GM23338 (cell line): Measurements from ENCODE around the gene PPP1R36. TPM values are rescaled to one million over a fixed set of nuclear protein-coding genes. Genes with fewer than 3 reads are reported as not detected.

ENCODE experiments used
- ATAC-seq: fragments of 200-7000 bp; cut with Tn5 transposase; 3 replicates; pipeline ENCODE4 v1.9.1; 2020
- DNase-seq: peaks from one replicate; pipeline ENCODE4 v3.0.0-alpha.2; 2015; ENCODE audit warnings: low spot score
- H2AFZ ChIP-seq: fragments of 200-600 bp; sonication (generic); 2 replicates; pipeline ENCODE4 v1.8.0; 2016; ENCODE audit warnings: antibody characterized with exemption, mild to moderate bottlenecking, moderate library complexity
- H3F3A ChIP-seq: fragments of 200-600 bp; sonication (generic); replicated peaks from 2 replicates; pipeline ENCODE4 v1.8.0; 2017; ENCODE audit warnings: antibody characterized with exemption, mixed run types, low read depth
- H3K27ac ChIP-seq: fragments of 200-600 bp; sonication (generic); 2 replicates; pipeline ENCODE4 v1.6.1; 2016; ENCODE audit warnings: low read depth
- H3K27me3 ChIP-seq: fragments of 200-600 bp; sonication (generic); 2 replicates; pipeline ENCODE4 v1.8.0; 2016; ENCODE audit warnings: mild to moderate bottlenecking, mixed run types, moderate library complexity; ENCODE audit not compliant: insufficient read depth
- H3K36me3 ChIP-seq: fragments of 200-600 bp; sonication (generic); 2 replicates; pipeline ENCODE4 v1.8.0; 2016; ENCODE audit warnings: mild to moderate bottlenecking; ENCODE audit not compliant: insufficient read depth
- H3K4me1 ChIP-seq: fragments of 200-600 bp; sonication (generic); 2 replicates; pipeline ENCODE4 v1.8.0; 2016; ENCODE audit warnings: mild to moderate bottlenecking, moderate library complexity; ENCODE audit not compliant: insufficient read depth
- H3K4me2 ChIP-seq: fragments of 200-600 bp; sonication (generic); 2 replicates; pipeline ENCODE4 v1.7.1; 2017; ENCODE audit warnings: mixed run types
- H3K4me3 ChIP-seq: fragments of 200-600 bp; sonication (generic); 2 replicates; pipeline ENCODE4 v1.6.1; 2016; ENCODE audit warnings: mixed run types
- H3K79me2 ChIP-seq: fragments of 200-600 bp; sonication (generic); replicated peaks from 2 replicates; pipeline ENCODE4 v1.8.0; 2017; ENCODE audit warnings: mild to moderate bottlenecking; ENCODE audit not compliant: insufficient read depth
- H3K9me2 ChIP-seq: fragments of 200-600 bp; sonication (generic); 2 replicates; pipeline ENCODE4 v1.8.0; 2017; ENCODE audit not compliant: insufficient read depth
- H4K20me1 ChIP-seq: fragments of 200-600 bp; sonication (generic); replicated peaks from 2 replicates; pipeline ENCODE4 v1.8.0; 2017; ENCODE audit warnings: mild to moderate bottlenecking; ENCODE audit not compliant: insufficient read depth
- H3K27ac Mint-ChIP-seq: 2 replicates; pipeline ENCODE4 v1.8.0; 2020; ENCODE audit warnings: inconsistent platforms, mild to moderate bottlenecking, moderate library complexity, mixed read lengths
- H3K27me3 Mint-ChIP-seq: 3 replicates; pipeline ENCODE4 v1.8.0; 2022; ENCODE audit warnings: low read depth, mild to moderate bottlenecking, moderate library complexity, mixed read lengths, inconsistent platforms; ENCODE audit not compliant: insufficient read depth, poor library complexity
- H3K36me3 Mint-ChIP-seq: 3 replicates; pipeline ENCODE4 v1.8.0; 2021; ENCODE audit warnings: low read depth, mild to moderate bottlenecking, inconsistent platforms, moderate library complexity, mixed read lengths
- H3K4me1 Mint-ChIP-seq: 3 replicates; pipeline ENCODE4 v1.8.0; 2020; ENCODE audit warnings: mild to moderate bottlenecking, inconsistent platforms, mixed read lengths
- H3K4me3 Mint-ChIP-seq: 3 replicates; pipeline ENCODE4 v1.8.0; 2021; ENCODE audit warnings: moderate library complexity, mild to moderate bottlenecking, inconsistent platforms, mixed read lengths
- H3K9me3 Mint-ChIP-seq: 3 replicates; pipeline ENCODE4 v1.8.0; 2020; ENCODE audit warnings: moderate library complexity, mild to moderate bottlenecking, inconsistent platforms, mixed read lengths
- CREB1 ChIP-seq: fragments of 250-450 bp; sonication (Bioruptor Pico); IDR thresholded peaks from 2 replicates; pipeline ENCODE4 v1.5.0; 2020; ENCODE audit warnings: low read depth, mild to moderate bottlenecking, moderate library complexity
- EZH2 ChIP-seq: fragments of 200-600 bp; sonication (generic); IDR thresholded peaks from one replicate; pipeline ENCODE4 v1.8.0; 2017; ENCODE audit warnings: antibody characterized with exemption, mild to moderate bottlenecking, low read depth; ENCODE audit not compliant: unreplicated experiment
- JUNB ChIP-seq: IDR thresholded peaks from one replicate; pipeline ENCODE4 v1.6.1; 2016; ENCODE audit warnings: antibody characterized with exemption; ENCODE audit not compliant: unreplicated experiment
- POLR2AphosphoS5 ChIP-seq: IDR thresholded peaks from 2 replicates; pipeline ENCODE4 v1.6.1; 2016; ENCODE audit warnings: antibody characterized with exemption, low read depth
- STAT1 ChIP-seq: IDR thresholded peaks from one replicate; pipeline ENCODE4 v1.6.1; 2016; ENCODE audit warnings: antibody characterized with exemption; ENCODE audit not compliant: unreplicated experiment
- ZNF331 ChIP-seq: fragments of 250-450 bp; sonication (Bioruptor Pico); IDR thresholded peaks from 2 replicates; pipeline ENCODE4 v1.5.0; 2020; ENCODE audit warnings: low read depth, mild to moderate bottlenecking, moderate library complexity
- polyA plus RNA-seq: library from polyadenylated mRNA; unstranded; fragments of >200 nt; fragmentation: Nextera tagmentation; extraction: Ambion mirVana; gene quantifications from 2 replicates; pipeline ENCODE4 v1.2.1, GENCODE V29; 2016
- total RNA-seq: library from RNA; depleted of rRNA; stranded (reverse); fragments of >200 nt; shearing (Covaris generic); gene quantifications from 2 replicates; pipeline ENCODE4 v1.2.3, GENCODE V29; 2014
- TF ChIP-seq, protein P1 (sequence below), 2 experiments: fragments of 200-600 bp in 1 of 2; sonication (generic) in 1 of 2; conservative IDR thresholded peaks; 2 replicates each; pipeline versions ENCODE4 v1.5.1 to v1.6.1; 2016 to 2017; ENCODE audit warnings: antibody characterized with exemption in 2 of 2, low read depth in 2 of 2, mild to moderate bottlenecking in 2 of 2, moderate library complexity in 1 of 2
- TF ChIP-seq, protein P2 (sequence below): IDR thresholded peaks from 2 replicates; pipeline ENCODE4 v1.6.1; 2016; ENCODE audit warnings: antibody characterized with exemption

Gene PPP1R36
- total and polyA plus RNA-seq, 2 experiments from 2014 or later: 0.42 to 1.4 TPM

DNA sequence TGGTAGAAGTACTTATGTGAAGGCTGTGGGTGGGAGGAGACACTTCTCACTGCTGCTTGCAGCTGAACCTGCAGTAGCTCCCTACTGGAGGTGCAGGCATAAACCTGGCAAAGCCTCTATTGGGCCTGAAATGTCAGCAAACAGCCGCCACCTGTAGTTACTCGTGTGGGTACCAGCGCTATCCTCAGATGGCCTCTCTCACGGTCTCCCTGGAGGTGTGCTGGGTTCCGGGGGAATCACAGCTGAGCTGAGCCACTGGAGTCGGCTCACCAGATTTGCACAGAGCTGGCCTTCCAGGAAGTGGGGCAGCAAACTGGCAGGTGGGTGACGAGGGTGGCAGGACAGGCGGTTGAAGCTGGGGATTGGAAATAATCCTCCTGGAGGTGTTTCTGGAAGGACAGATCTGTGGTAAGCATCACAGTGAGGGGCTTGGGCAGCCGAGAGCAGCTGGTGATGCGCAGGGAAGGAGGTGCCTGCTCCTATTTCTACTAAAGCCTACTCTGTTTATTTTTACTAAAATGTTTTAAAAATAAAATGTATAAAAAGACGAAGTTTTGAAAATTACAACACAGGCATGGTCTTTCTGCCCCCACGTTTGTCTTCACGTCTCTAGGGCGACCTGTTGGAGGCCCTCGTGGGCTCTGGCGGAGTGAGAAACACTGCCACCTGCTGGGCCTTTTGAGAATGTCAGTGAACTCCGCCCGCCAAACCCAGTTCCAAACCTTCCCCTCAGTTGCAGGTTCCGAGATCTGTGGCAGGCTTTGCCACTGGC is 86.6 kb downstream of the PPP1R36 start:
- Histone ChIP-seq H2AFZ (peak overlapping the region; percentile 93), H3K79me2 (no peaks in the 10 kb centered on the region), H3K9me2 (no peaks in the 10 kb centered on the region; the same call in 1 of the 2 replicates), H3K4me1 (peaks cover 6% of the 10 kb centered on the region), H3F3A (no peaks in the 10 kb centered on the region), H3K4me2 (no peak overlapping the region), H3K4me3 (no peak overlapping the region), H3K36me3 (no peaks in the 10 kb centered on the region), H3K27ac (no peak overlapping the region), H3K27me3 (no peaks in the 10 kb centered on the region), H4K20me1 (no peaks in the 10 kb centered on the region)
- ATAC-seq (peak; percentile 95), DNase-seq (peak; percentile 84)
- H3K27ac Mint-ChIP-seq: no peak overlapping the region
- TF ChIP-seq ZNF331 (CRISPR knock-in tag) (no peak), POLR2AphosphoS5 (no peak)
- TF ChIP-seq, protein P1, sequence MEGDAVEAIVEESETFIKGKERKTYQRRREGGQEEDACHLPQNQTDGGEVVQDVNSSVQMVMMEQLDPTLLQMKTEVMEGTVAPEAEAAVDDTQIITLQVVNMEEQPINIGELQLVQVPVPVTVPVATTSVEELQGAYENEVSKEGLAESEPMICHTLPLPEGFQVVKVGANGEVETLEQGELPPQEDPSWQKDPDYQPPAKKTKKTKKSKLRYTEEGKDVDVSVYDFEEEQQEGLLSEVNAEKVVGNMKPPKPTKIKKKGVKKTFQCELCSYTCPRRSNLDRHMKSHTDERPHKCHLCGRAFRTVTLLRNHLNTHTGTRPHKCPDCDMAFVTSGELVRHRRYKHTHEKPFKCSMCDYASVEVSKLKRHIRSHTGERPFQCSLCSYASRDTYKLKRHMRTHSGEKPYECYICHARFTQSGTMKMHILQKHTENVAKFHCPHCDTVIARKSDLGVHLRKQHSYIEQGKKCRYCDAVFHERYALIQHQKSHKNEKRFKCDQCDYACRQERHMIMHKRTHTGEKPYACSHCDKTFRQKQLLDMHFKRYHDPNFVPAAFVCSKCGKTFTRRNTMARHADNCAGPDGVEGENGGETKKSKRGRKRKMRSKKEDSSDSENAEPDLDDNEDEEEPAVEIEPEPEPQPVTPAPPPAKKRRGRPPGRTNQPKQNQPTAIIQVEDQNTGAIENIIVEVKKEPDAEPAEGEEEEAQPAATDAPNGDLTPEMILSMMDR (conservative IDR thresholded peaks at IDR 0.05; ENCODE audit: low read depth in 2 of 2): peak; percentile 84 to 92
- no peak overlapping the region for H3K4me3 Mint-ChIP-seq
- no peaks in the 10 kb centered on the region for H3K9me3 Mint-ChIP-seq
- H3K4me1 Mint-ChIP-seq: peaks cover 23% of the 10 kb centered on the region
- H3K36me3 Mint-ChIP-seq: no peaks in the 10 kb centered on the region
- H3K27me3 Mint-ChIP-seq: peaks cover 4% of the 10 kb centered on the region

DNA sequence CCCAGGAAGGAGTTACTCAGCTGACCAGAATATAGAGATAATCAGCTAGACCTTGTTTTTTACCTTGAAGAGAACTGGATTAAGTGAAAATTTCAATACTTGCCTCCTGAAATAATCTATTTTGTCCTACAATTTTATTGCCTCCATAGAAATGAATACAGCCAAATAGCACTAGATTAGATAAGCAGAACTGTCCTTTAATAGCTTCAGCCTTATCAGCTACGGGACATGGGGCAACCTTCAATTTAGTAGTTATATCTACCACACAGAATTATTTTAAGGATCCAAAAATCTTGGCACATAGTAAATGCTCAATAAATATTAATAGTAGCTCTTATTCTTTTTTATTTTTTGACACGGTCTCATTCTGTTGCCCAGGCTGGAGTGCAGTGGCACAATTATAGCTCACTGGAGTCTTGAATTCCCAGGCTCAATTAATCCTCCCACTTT is 87.2 kb downstream of the PPP1R36 start:
- Mint-ChIP-seq H3K36me3 (no peaks in the 10 kb centered on the region), H3K4me3 (no peak overlapping the region), H3K27me3 (peaks cover 4% of the 10 kb centered on the region), H3K4me1 (peaks cover 23% of the 10 kb centered on the region), H3K9me3 (no peaks in the 10 kb centered on the region), H3K27ac (no peak overlapping the region)
- Histone ChIP-seq H3F3A (no peaks in the 10 kb centered on the region), H3K9me2 (no peaks in the 10 kb centered on the region; the same call in 1 of the 2 replicates), H3K27me3 (no peaks in the 10 kb centered on the region), H3K36me3 (no peaks in the 10 kb centered on the region), H4K20me1 (no peaks in the 10 kb centered on the region), H3K4me1 (peaks cover 6% of the 10 kb centered on the region), H2AFZ (no peak overlapping the region), H3K27ac (no peak overlapping the region), H3K4me2 (no peak overlapping the region), H3K79me2 (no peaks in the 10 kb centered on the region), H3K4me3 (no peak overlapping the region)
- DNase-seq (no peak), ATAC-seq (no peak)
- TF ChIP-seq JUNB (no peak), CREB1 (CRISPR knock-in tag) (no peak), POLR2AphosphoS5 (no peak), STAT1 (no peak), EZH2 (no peak)
- TF ChIP-seq, protein P2, sequence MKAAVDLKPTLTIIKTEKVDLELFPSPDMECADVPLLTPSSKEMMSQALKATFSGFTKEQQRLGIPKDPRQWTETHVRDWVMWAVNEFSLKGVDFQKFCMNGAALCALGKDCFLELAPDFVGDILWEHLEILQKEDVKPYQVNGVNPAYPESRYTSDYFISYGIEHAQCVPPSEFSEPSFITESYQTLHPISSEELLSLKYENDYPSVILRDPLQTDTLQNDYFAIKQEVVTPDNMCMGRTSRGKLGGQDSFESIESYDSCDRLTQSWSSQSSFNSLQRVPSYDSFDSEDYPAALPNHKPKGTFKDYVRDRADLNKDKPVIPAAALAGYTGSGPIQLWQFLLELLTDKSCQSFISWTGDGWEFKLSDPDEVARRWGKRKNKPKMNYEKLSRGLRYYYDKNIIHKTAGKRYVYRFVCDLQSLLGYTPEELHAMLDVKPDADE: no peak
